Cardiac fibroblast (primary cell): ENCODE results near the gene EGLN1.

Source experiments
- DNase-seq, 2 donors: peaks; one replicate each; pipeline versions ENCODE4 v3.0.0 to v3.0.0-alpha.2; 2010; ENCODE audit warnings: low read depth in 2 of 2
- H3K4me3 ChIP-seq, 2 donors: replicated peaks in 1 of 2; 1 replicate in 1 of 2; 2 replicates in 1 of 2; pipeline ENCODE4 v1.5.1; 2011; ENCODE audit warnings: low read depth in 2 of 2, low read length in 2 of 2, mild to moderate bottlenecking in 2 of 2, moderate library complexity in 1 of 2
- TF ChIP-seq, protein P1 (sequence below): IDR thresholded peaks from one replicate; pipeline ENCODE4 v1.5.1; 2011; ENCODE audit warnings: low read depth, mild to moderate bottlenecking, low read length, inconsistent platforms

EGLN1 gene

DNA sequence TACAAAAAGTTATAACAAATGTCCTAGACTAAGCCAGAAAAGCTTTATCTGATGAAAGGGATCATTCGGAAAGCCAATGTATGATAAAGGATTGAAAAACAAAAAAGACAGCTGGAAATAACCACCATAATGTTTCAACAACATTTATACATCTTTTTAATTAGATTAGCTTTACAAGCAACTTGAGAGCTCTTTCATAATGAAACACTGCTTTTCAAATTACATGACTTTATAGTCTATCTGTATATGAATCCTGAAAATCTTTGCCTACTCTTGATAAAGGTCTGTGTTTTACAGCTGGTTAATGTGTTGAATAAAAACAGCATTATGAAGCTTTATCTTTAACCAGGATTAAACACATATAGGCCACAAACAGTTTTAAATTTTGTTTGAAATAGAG is 58.5 kb downstream of the EGLN1 start:
- H3K4me3 ChIP-seq, result no peak overlapping the region
- DNase-seq, result no peak
- TF ChIP-seq, protein P1, sequence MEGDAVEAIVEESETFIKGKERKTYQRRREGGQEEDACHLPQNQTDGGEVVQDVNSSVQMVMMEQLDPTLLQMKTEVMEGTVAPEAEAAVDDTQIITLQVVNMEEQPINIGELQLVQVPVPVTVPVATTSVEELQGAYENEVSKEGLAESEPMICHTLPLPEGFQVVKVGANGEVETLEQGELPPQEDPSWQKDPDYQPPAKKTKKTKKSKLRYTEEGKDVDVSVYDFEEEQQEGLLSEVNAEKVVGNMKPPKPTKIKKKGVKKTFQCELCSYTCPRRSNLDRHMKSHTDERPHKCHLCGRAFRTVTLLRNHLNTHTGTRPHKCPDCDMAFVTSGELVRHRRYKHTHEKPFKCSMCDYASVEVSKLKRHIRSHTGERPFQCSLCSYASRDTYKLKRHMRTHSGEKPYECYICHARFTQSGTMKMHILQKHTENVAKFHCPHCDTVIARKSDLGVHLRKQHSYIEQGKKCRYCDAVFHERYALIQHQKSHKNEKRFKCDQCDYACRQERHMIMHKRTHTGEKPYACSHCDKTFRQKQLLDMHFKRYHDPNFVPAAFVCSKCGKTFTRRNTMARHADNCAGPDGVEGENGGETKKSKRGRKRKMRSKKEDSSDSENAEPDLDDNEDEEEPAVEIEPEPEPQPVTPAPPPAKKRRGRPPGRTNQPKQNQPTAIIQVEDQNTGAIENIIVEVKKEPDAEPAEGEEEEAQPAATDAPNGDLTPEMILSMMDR, result no peak

DNA sequence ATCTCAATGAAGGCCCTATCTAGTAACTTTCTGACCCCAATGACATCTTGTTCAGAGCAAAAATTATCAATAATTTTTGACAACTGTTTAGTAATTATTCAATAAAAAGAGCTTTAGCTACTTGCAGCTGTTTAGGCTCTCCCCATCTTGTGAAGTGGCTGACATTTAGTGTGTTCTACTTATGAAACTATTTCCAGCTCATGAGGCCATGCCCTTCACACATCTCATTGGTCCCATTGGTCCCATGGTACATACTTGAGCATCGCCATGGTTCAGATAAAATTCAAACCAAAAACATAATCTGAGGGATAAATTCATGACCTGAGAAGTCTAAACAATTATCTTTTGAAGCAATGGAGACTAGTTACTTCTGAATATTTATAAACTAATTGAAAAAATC is 59.8 kb downstream of the EGLN1 start:
- DNase-seq, result no peak
- TF ChIP-seq, protein P1, result no peak
- no peak overlapping the region for H3K4me3 ChIP-seq

DNA sequence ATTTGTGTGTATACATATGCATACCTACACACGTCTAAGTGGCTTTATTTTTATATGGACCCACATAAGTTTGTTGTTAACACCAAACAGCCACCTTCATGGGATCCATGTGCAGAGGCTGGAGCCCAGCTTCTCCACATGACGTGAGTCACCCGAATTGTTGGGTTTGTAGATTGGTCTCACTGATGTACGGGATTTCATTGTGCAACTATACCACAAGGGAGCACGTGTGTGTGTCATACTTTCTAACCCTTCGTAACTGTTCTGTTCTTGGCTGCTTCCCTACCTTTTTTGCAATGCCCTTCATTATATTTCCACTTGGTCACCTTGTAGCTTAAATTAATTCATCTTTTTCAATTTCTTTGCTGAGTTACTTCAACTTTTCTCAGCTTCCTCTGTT is 63.0 kb downstream of the EGLN1 start:
- no peak overlapping the region for H3K4me3 ChIP-seq
- TF ChIP-seq, protein P1, result no peak
- peak; percentile 93 to 98 for DNase-seq

DNA sequence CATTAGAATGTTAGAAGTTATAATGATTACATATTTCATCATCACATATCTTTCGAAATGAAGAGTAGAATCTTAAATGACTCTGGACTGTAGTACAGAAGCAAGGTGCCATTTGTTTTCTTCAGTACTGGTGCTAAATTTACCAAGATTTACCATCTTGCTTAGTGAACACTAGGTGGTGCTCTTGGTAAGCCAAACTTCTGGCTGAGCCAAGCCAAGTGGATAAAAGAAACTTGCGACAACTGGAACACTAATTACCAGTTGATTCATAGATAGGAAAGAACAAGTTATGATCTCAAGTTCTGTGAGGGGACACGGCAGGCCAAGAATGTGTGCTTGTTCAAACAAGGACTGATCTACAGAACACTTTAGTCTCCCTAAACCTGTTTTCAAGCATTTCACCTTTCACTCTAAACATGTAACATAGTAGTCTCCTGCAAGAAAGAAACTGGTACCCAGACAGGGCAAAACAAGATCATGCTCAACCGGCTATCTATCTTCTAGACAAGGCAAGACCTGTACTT is 64.2 kb downstream of the EGLN1 start:
- peak; percentile 83 to 85 for DNase-seq
- TF ChIP-seq, protein P1, result peak; percentile 58
- H3K4me3 ChIP-seq, result no peak overlapping the region

DNA sequence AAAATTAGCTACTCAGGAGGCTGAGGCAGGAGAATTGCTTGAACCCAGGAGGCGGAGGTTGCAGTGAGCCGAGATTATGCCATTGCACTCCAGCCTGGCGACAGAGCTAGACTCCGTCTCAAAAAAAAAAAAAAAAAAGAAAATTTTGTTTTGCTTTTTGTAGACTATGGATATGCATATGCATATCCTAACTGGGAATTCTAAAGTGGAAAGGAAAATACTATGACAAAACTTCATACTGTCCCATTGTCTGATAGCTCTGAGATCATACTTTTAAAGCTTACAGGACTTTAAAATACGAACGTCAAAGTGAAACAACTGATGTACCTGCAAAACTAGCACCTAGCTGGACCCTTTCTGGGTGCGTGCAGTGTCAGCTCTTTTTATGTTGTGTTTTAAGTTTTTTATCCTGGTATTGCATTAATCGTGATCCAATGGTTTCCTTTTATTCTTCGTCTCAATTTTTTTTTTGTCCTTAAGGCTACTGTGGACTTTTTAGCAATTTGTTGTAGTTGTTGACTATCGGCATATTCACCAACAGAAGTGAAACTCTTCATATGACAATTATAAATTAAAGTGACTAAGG is 64.8 kb downstream of the EGLN1 start:
- TF ChIP-seq, protein P1, result no peak
- DNase-seq, result no peak
- no peak overlapping the region for H3K4me3 ChIP-seq

DNA sequence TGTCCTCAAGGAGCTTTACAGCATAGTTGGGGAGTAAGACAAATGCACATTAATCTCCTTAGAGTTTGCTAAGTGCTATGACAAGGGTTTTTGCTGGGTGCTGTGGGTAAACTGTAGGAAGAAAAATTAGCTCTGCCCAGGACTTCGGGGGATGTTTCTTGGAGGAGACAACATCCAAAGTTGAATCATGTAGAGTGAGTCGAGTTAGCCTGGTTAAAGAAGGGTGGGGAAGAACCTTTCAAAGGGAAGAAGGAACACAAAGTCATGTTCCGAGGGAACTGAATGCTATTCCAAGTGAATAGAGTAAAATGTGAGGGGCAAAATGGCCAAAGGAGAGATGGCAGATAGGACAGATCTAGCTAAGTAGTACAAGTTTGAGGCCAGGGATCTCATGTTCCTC is 66.9 kb downstream of the EGLN1 start:
- TF ChIP-seq, protein P1, result no peak
- H3K4me3 ChIP-seq, result no peak overlapping the region
- no peak for DNase-seq
